Suprapubic skin (tissue), 4 donors: ENCODE measurements around the gene DGLUCY.
"Not testable (repeated sequence)": the region's sequence is repeated elsewhere in the genome, so short reads cannot be mapped to it uniquely, and the experiment has no call there.

Source experiments
- POLR2A ChIP-seq, 2 donors: fragments of 450-650 bp; IDR thresholded peaks; one replicate each; pipeline ENCODE4 v1.6.1; 2017; ENCODE audit warnings: antibody characterized with exemption in 2 of 2, mild to moderate bottlenecking in 2 of 2, moderate library complexity in 2 of 2
- POLR2AphosphoS5 ChIP-seq, 3 donors: sonication (generic); formaldehyde crosslinking; IDR thresholded peaks; one replicate each; pipeline ENCODE4 v1.6.1; 2017; ENCODE audit warnings: antibody characterized with exemption in 3 of 3
- TF ChIP-seq, protein P1 (sequence below), 2 donors: fragments of 200-600 bp in 1 of 2; fragments of 450-650 bp in 1 of 2; sonication (generic) in 1 of 2; IDR thresholded peaks; one replicate each; pipeline ENCODE4 v1.5.1; 2016 to 2019; ENCODE audit warnings: antibody characterized with exemption in 2 of 2, mild to moderate bottlenecking in 1 of 2, moderate library complexity in 1 of 2

DNA sequence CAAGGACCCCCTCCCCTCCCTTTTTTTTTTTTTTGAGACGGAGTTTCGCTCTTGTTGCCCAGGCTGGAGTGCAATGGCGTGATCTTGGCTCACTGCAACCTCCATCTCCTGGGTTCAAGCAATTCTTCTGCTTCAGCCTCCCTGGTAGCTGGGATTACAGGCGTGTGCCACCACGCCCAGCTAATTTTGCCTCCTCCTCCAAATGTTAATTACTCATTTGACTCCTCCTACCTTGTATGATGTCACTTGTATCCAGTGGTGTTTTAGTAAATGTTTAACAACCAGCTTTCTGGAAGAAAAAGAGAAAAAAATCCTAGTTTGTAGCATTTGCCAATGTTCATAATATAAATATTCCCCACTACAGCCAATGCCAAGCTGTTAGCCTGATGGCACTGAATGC, 16.2 kb upstream of the DGLUCY start:
- TF ChIP-seq, protein P1, sequence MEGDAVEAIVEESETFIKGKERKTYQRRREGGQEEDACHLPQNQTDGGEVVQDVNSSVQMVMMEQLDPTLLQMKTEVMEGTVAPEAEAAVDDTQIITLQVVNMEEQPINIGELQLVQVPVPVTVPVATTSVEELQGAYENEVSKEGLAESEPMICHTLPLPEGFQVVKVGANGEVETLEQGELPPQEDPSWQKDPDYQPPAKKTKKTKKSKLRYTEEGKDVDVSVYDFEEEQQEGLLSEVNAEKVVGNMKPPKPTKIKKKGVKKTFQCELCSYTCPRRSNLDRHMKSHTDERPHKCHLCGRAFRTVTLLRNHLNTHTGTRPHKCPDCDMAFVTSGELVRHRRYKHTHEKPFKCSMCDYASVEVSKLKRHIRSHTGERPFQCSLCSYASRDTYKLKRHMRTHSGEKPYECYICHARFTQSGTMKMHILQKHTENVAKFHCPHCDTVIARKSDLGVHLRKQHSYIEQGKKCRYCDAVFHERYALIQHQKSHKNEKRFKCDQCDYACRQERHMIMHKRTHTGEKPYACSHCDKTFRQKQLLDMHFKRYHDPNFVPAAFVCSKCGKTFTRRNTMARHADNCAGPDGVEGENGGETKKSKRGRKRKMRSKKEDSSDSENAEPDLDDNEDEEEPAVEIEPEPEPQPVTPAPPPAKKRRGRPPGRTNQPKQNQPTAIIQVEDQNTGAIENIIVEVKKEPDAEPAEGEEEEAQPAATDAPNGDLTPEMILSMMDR (IDR thresholded peaks at IDR 0.05): not testable (repeated sequence)
- not testable (repeated sequence) for TF ChIP-seq POLR2AphosphoS5, POLR2A (IDR thresholded peaks at IDR 0.05)
